ENCODE results near the gene GAS1. TPM values are rescaled to one million over a fixed set of nuclear protein-coding genes. Genes with fewer than 3 reads are reported as not detected.

Gene GAS1
- total and polyA plus RNA-seq, 10 of the 15 experiments (the other 5 are each of a cell fraction or from before 2014, with no cell fraction given), result not detected

DNA sequence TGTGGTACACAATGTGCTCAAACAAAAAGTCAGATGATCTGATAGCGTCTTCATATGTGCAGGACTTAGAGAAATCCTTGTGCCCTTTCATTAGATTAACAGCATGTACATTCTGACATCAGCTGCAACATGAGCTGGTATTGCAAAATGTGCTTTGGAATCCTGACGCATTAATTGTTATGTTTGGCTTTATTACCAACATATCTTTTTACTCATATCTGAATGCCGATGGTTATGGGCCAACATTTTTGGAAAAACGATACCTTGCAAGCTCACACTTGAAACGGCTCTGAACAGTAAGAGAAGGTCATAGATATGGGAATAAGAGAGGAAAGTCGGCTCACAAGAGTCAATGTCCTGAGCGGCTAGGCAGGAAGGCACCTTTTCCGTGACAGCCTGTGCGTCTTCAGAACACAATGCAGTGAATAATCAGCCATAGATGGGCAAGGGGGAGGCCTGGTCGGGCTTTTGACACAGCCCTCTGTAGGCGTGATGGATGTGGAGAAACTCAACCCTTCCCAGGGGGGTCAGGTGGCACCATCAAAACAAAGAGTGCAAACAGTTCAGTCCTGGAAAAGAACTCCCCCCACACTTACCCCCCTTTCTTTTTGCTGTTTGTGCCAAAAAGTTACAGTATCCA, 36.4 kb upstream of the GAS1 start:
- DNase-seq (ENCODE audit: low read depth, low spot score) (no peak), FAIRE-seq (no peak), ATAC-seq (no peak)
- ChIA-PET RAD21 (ENCODE audit: unreplicated experiment) (no interaction called here), POLR2A (no interaction called here), CTCF (no interaction called here), SMC1A (ENCODE audit: uncharacterized antibody, unreplicated experiment) (interaction anchor here (0.6 kb wide), 1 partner anchor 289 kb away, joined by 3 read pairs; no protein-coding TSS in a partner anchor)
- no peak for TF ChIP-seq PAX5 (IDR thresholded peaks at IDR 0.05; ENCODE audit: borderline replicate concordance, low read depth, low read length)
- no peak for TF ChIP-seq HDGF (IDR thresholded peaks at IDR 0.05)
- no peak for TF ChIP-seq JUNB (IDR thresholded peaks at IDR 0.05)
- TF ChIP-seq NR2F1 (conservative IDR thresholded peaks at IDR 0.05), result no peak
- TF ChIP-seq SMC3 (IDR thresholded peaks at IDR 0.05; ENCODE audit: borderline replicate concordance, low read length), result no peak
- no peak for TF ChIP-seq ZNF207 (IDR thresholded peaks at IDR 0.05; ENCODE audit: borderline replicate concordance)
- TF ChIP-seq, protein P1, sequence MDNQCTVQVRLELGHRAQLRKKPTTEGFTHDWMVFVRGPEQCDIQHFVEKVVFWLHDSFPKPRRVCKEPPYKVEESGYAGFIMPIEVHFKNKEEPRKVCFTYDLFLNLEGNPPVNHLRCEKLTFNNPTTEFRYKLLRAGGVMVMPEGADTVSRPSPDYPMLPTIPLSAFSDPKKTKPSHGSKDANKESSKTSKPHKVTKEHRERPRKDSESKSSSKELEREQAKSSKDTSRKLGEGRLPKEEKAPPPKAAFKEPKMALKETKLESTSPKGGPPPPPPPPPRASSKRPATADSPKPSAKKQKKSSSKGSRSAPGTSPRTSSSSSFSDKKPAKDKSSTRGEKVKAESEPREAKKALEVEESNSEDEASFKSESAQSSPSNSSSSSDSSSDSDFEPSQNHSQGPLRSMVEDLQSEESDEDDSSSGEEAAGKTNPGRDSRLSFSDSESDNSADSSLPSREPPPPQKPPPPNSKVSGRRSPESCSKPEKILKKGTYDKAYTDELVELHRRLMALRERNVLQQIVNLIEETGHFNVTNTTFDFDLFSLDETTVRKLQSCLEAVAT (IDR thresholded peaks at IDR 0.05), result no peak
- no peak for TF ChIP-seq ZZZ3 (IDR thresholded peaks at IDR 0.05; ENCODE audit: control insufficient read depth, insufficient read length, low read depth)
- TF ChIP-seq MTA3 (IDR thresholded peaks at IDR 0.05; ENCODE audit: borderline replicate concordance, low read length), result no peak
- TF ChIP-seq SIN3A (IDR thresholded peaks at IDR 0.05; ENCODE audit: low read depth, low read length), result no peak
- no peak for TF ChIP-seq NFIC (IDR thresholded peaks at IDR 0.05; ENCODE audit: low read depth, low read length)
- no peak for TF ChIP-seq RB1 (IDR thresholded peaks at IDR 0.05; ENCODE audit: borderline replicate concordance)
- TF ChIP-seq, protein P2, sequence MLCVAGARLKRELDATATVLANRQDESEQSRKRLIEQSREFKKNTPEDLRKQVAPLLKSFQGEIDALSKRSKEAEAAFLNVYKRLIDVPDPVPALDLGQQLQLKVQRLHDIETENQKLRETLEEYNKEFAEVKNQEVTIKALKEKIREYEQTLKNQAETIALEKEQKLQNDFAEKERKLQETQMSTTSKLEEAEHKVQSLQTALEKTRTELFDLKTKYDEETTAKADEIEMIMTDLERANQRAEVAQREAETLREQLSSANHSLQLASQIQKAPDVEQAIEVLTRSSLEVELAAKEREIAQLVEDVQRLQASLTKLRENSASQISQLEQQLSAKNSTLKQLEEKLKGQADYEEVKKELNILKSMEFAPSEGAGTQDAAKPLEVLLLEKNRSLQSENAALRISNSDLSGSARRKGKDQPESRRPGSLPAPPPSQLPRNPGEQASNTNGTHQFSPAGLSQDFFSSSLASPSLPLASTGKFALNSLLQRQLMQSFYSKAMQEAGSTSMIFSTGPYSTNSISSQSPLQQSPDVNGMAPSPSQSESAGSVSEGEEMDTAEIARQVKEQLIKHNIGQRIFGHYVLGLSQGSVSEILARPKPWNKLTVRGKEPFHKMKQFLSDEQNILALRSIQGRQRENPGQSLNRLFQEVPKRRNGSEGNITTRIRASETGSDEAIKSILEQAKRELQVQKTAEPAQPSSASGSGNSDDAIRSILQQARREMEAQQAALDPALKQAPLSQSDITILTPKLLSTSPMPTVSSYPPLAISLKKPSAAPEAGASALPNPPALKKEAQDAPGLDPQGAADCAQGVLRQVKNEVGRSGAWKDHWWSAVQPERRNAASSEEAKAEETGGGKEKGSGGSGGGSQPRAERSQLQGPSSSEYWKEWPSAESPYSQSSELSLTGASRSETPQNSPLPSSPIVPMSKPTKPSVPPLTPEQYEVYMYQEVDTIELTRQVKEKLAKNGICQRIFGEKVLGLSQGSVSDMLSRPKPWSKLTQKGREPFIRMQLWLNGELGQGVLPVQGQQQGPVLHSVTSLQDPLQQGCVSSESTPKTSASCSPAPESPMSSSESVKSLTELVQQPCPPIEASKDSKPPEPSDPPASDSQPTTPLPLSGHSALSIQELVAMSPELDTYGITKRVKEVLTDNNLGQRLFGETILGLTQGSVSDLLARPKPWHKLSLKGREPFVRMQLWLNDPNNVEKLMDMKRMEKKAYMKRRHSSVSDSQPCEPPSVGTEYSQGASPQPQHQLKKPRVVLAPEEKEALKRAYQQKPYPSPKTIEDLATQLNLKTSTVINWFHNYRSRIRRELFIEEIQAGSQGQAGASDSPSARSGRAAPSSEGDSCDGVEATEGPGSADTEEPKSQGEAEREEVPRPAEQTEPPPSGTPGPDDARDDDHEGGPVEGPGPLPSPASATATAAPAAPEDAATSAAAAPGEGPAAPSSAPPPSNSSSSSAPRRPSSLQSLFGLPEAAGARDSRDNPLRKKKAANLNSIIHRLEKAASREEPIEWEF (IDR thresholded peaks at IDR 0.05; ENCODE audit: insufficient replicate concordance, low read depth, low read length), result no peak
- TF ChIP-seq, protein P3, sequence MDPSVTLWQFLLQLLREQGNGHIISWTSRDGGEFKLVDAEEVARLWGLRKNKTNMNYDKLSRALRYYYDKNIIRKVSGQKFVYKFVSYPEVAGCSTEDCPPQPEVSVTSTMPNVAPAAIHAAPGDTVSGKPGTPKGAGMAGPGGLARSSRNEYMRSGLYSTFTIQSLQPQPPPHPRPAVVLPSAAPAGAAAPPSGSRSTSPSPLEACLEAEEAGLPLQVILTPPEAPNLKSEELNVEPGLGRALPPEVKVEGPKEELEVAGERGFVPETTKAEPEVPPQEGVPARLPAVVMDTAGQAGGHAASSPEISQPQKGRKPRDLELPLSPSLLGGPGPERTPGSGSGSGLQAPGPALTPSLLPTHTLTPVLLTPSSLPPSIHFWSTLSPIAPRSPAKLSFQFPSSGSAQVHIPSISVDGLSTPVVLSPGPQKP (IDR thresholded peaks at IDR 0.05; ENCODE audit: low read depth, low read length), result no peak
- TF ChIP-seq SMAD1 (IDR thresholded peaks at IDR 0.05; ENCODE audit: low read depth, partially characterized antibody), result no peak
- intact Hi-C loops (cut with micrococcal nuclease; ENCODE audit: unreplicated experiment) (no loop called here), in situ Hi-C loops (cut with MboI) (no loop called here)
- Histone ChIP-seq H3K4me3 (no peak overlapping the region), H2AFZ (ENCODE audit: control insufficient read depth, low read depth, low read length) (no peak overlapping the region), H3K4me2 (ENCODE audit: control insufficient read depth, insufficient read depth) (no peak overlapping the region), H4K20me1 (ENCODE audit: control insufficient read depth, insufficient read depth) (no peaks in the 10 kb centered on the region), H3K27me3 (replicated peaks in 1 of 2; ENCODE audit: control insufficient read depth in 2 of 2, insufficient read depth in 2 of 2, low read length in 1 of 2) (no peaks in the 10 kb centered on the region), H3K4me1 (ENCODE audit: control insufficient read depth, insufficient read depth, low read length) (no peaks in the 10 kb centered on the region), H3K79me2 (ENCODE audit: control insufficient read depth, insufficient read depth, low read length) (no peaks in the 10 kb centered on the region), H3K9ac (ENCODE audit: control insufficient read depth, insufficient read depth, low read length) (no peak overlapping the region), H3K36me3 (ENCODE audit: control insufficient read depth in 2 of 2, insufficient read depth in 2 of 2, low read length in 1 of 2) (no peaks in the 10 kb centered on the region), H3K9me3 (replicated peaks; ENCODE audit: control insufficient read depth, insufficient read depth, low read length) (no peaks in the 10 kb centered on the region), H3K27ac (ENCODE audit: control insufficient read depth, insufficient read depth) (no peak overlapping the region)
- BruUV-seq (replicated peaks), result no TSS peak
- WGBS (ENCODE audit: insufficient coverage, insufficient replicate concordance, low lambda C conversion rate, missing lambda C conversion rate), result 36% methylated on average over 11 of the region's 11 CpGs
